SU-DHL-6 (cell line): Measurements from ENCODE around the gene AQR.

ENCODE experiments used
- H2AFZ ChIP-seq: fragments of 200-600 bp; sonication (generic); 2 replicates; pipeline ENCODE4 v1.6.1; 2014; ENCODE audit warnings: low read depth, mild to moderate bottlenecking, moderate library complexity, mixed read lengths, antibody characterized with exemption, low read length; ENCODE audit not compliant: severe bottlenecking
- H3F3A ChIP-seq: fragments of 200-600 bp; shearing (Covaris generic); 2 replicates; pipeline ENCODE4 v1.6.0; 2016; ENCODE audit warnings: antibody characterized with exemption, mild to moderate bottlenecking; ENCODE audit not compliant: insufficient read depth
- H3K27ac ChIP-seq: fragments of 200-600 bp; sonication (generic); 2 replicates; pipeline ENCODE4 v1.5.1; 2016; ENCODE audit warnings: low read depth, mild to moderate bottlenecking, low read length, moderate library complexity, mixed read lengths
- H3K27me3 ChIP-seq: fragments of 200-600 bp; sonication (generic), shearing (Covaris generic); 2 replicates; pipeline ENCODE4 v1.6.0; 2014; ENCODE audit warnings: mild to moderate bottlenecking, low read length
- H3K36me3 ChIP-seq: fragments of 200-600 bp; sonication (generic); 2 replicates; pipeline ENCODE4 v1.6.1; 2014; ENCODE audit warnings: mild to moderate bottlenecking, low read length, mixed read lengths
- H3K4me2 ChIP-seq: fragments of 300-600, 200-600 bp; shearing (Covaris generic), sonication (generic); 2 replicates; pipeline ENCODE4 v1.6.0; 2014; ENCODE audit warnings: low read length, low read depth, mild to moderate bottlenecking; ENCODE audit not compliant: poor library complexity, severe bottlenecking
- H3K4me3 ChIP-seq: fragments of 200-600 bp; sonication (generic); 2 replicates; pipeline ENCODE4 v1.5.1; 2014; ENCODE audit warnings: antibody characterized with exemption, low read length, mild to moderate bottlenecking, mixed read lengths; ENCODE audit not compliant: insufficient read depth, poor library complexity, severe bottlenecking
- H3K79me2 ChIP-seq: fragments of 200-600 bp; sonication (generic); 2 replicates; pipeline ENCODE4 v1.6.1; 2014; ENCODE audit warnings: mild to moderate bottlenecking, low read length, moderate library complexity; ENCODE audit not compliant: insufficient read depth
- H3K9ac ChIP-seq: fragments of 200-600 bp; sonication (generic); 2 replicates; pipeline ENCODE4 v1.7.0; 2014; ENCODE audit warnings: mild to moderate bottlenecking, low read length
- H3K9me2 ChIP-seq: fragments of 200-600 bp; sonication (generic); replicated peaks from 2 replicates; pipeline ENCODE4 v1.6.1; 2014; ENCODE audit warnings: low read length; ENCODE audit not compliant: insufficient read depth
- H3K9me3 ChIP-seq: fragments of 200-600 bp; sonication (generic); 2 replicates; pipeline ENCODE4 v1.6.1; 2014; ENCODE audit warnings: low read length, mixed read lengths; ENCODE audit not compliant: insufficient read depth
- H4K20me1 ChIP-seq: fragments of 200-600 bp; sonication (generic); 2 replicates; pipeline ENCODE4 v1.6.1; 2014; ENCODE audit warnings: low read depth, mild to moderate bottlenecking, antibody characterized with exemption, low read length, moderate library complexity, mixed read lengths
- EZH2phosphoT487 ChIP-seq: fragments of 200-600 bp; sonication (generic), shearing (Covaris generic); conservative IDR thresholded peaks from 2 replicates; pipeline ENCODE4 v1.6.1; 2018; ENCODE audit warnings: mild to moderate bottlenecking, antibody characterized with exemption, low read length, moderate library complexity, mixed read lengths
- TF ChIP-seq, protein P1 (sequence below): fragments of 200-600 bp; sonication (generic); IDR thresholded peaks from one replicate; pipeline ENCODE4 v1.5.1; 2017; ENCODE audit warnings: antibody characterized with exemption, mild to moderate bottlenecking, low read length, moderate library complexity; ENCODE audit not compliant: insufficient read depth, poor library complexity, severe bottlenecking

Gene AQR

DNA sequence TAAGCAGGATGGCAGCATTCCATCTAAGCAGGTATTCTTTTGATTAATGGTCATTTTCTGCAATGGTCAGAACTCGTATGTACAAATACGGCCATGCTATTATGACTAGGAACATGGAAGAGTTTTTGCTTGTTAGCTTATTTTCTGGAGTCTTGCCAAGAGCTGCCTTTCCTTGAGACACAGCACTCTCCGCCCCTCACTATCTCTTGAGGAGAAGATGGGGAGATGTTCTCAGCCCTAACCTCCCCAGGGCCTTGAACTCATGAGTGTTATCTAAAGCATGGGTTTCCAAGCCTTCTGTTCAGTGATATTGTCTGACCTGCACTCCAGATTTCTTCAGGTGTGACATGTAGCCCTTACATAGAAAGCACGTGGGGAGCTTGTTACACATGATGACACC is 108.3 kb downstream of the AQR start:
- H3K9me2 ChIP-seq: no peaks in the 10 kb centered on the region
- no peak overlapping the region for H3K4me3 ChIP-seq
- TF ChIP-seq, protein P1, sequence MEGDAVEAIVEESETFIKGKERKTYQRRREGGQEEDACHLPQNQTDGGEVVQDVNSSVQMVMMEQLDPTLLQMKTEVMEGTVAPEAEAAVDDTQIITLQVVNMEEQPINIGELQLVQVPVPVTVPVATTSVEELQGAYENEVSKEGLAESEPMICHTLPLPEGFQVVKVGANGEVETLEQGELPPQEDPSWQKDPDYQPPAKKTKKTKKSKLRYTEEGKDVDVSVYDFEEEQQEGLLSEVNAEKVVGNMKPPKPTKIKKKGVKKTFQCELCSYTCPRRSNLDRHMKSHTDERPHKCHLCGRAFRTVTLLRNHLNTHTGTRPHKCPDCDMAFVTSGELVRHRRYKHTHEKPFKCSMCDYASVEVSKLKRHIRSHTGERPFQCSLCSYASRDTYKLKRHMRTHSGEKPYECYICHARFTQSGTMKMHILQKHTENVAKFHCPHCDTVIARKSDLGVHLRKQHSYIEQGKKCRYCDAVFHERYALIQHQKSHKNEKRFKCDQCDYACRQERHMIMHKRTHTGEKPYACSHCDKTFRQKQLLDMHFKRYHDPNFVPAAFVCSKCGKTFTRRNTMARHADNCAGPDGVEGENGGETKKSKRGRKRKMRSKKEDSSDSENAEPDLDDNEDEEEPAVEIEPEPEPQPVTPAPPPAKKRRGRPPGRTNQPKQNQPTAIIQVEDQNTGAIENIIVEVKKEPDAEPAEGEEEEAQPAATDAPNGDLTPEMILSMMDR: no peak
- TF ChIP-seq EZH2phosphoT487: no peak
- H2AFZ ChIP-seq: no peak overlapping the region
- no peaks in the 10 kb centered on the region for H3K9me3 ChIP-seq
- no peaks in the 10 kb centered on the region for H3F3A ChIP-seq
- H3K27me3 ChIP-seq: no peaks in the 10 kb centered on the region
- no peak overlapping the region for H3K9ac ChIP-seq
- H3K4me2 ChIP-seq: no peak overlapping the region
- H3K27ac ChIP-seq: no peak overlapping the region
- peaks cover 50% of the 10 kb centered on the region; the same call in 1 of the 2 replicates for H3K36me3 ChIP-seq
- H3K79me2 ChIP-seq: no peaks in the 10 kb centered on the region
- no peaks in the 10 kb centered on the region; the same call in 1 of the 2 replicates for H4K20me1 ChIP-seq

GRCh38 chr15:34855893-34856292 is 113.6 kb downstream of the AQR start:
- Histone ChIP-seq H4K20me1 (no peaks in the 10 kb centered on the region), H3K27ac (no peak overlapping the region), H3K4me2 (no peak overlapping the region), H2AFZ (no peak overlapping the region), H3F3A (no peaks in the 10 kb centered on the region), H3K9ac (no peak overlapping the region), H3K27me3 (no peaks in the 10 kb centered on the region), H3K9me2 (no peaks in the 10 kb centered on the region), H3K4me3 (no peak overlapping the region), H3K79me2 (no peaks in the 10 kb centered on the region), H3K9me3 (no peaks in the 10 kb centered on the region), H3K36me3 (peaks cover 35% of the 10 kb centered on the region; the same call in 1 of the 2 replicates)
- no peak for TF ChIP-seq EZH2phosphoT487
- TF ChIP-seq, protein P1: no peak

DNA sequence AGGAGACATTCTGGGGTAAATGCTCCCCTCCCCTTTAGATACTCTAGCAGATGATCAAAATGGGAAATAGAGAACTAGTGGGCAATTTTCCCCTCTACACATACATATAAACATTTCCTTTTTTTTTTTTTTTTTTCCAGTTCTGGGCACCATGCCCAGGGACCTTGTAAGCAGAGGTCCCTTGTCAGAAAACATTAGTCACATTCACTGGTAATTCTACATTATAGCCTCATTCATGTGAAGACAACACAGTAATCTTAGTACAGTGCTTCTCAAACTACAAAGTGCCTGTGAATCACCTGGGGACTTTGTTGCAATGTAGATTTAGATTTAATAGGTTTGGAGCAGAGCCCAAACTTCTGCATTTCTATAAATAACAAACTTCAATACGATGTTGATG is 114.1 kb downstream of the AQR start:
- no peak overlapping the region for H3K4me3 ChIP-seq
- TF ChIP-seq, protein P1: no peak
- no peak for TF ChIP-seq EZH2phosphoT487
- no peaks in the 10 kb centered on the region for H3F3A ChIP-seq
- H2AFZ ChIP-seq: no peak overlapping the region
- no peak overlapping the region for H3K9ac ChIP-seq
- H3K27me3 ChIP-seq: no peaks in the 10 kb centered on the region
- peaks cover 31% of the 10 kb centered on the region; the same call in 1 of the 2 replicates for H3K36me3 ChIP-seq
- no peaks in the 10 kb centered on the region for H4K20me1 ChIP-seq
- H3K79me2 ChIP-seq: no peaks in the 10 kb centered on the region
- no peak overlapping the region for H3K27ac ChIP-seq
- H3K9me2 ChIP-seq: no peaks in the 10 kb centered on the region
- H3K9me3 ChIP-seq: no peaks in the 10 kb centered on the region
- H3K4me2 ChIP-seq: no peak overlapping the region

GRCh38 chr15:34854232-34854631 is 115.3 kb downstream of the AQR start:
- Histone ChIP-seq H3K4me2 (no peak overlapping the region), H4K20me1 (no peaks in the 10 kb centered on the region), H3K79me2 (no peaks in the 10 kb centered on the region), H3K4me3 (no peak overlapping the region), H3K36me3 (peaks cover 20% of the 10 kb centered on the region; the same call in 1 of the 2 replicates), H2AFZ (no peak overlapping the region), H3F3A (no peaks in the 10 kb centered on the region), H3K27me3 (no peaks in the 10 kb centered on the region), H3K9ac (no peak overlapping the region), H3K27ac (no peak overlapping the region), H3K9me3 (no peaks in the 10 kb centered on the region), H3K9me2 (no peaks in the 10 kb centered on the region)
- no peak for TF ChIP-seq EZH2phosphoT487
